Neural crest cell (in vitro differentiated cells): ENCODE measurements around the gene HMGCL. TPM values are rescaled to one million over a fixed set of nuclear protein-coding genes. Genes with fewer than 3 reads are reported as not detected.
"Not testable (repeated sequence)": the region's sequence is repeated elsewhere in the genome, so short reads cannot be mapped to it uniquely, and the experiment has no call there.

Source experiments
- DNase-seq: peaks from one replicate; pipeline ENCODE4 v3.0.0; 2021; ENCODE audit warnings: low read depth, mixed read lengths, low spot score
- H3K27ac Mint-ChIP-seq: one replicate; pipeline ENCODE4 v1.8.0; 2021; ENCODE audit warnings: mild to moderate bottlenecking, mixed read lengths; ENCODE audit not compliant: unreplicated experiment
- H3K27me3 Mint-ChIP-seq: 2 replicates; pipeline ENCODE4 v1.8.0; 2021; ENCODE audit warnings: low read depth, mild to moderate bottlenecking, mixed read lengths
- H3K36me3 Mint-ChIP-seq: 2 replicates; pipeline ENCODE4 v1.8.0; 2021; ENCODE audit warnings: low read depth, mild to moderate bottlenecking, mixed read lengths
- H3K4me1 Mint-ChIP-seq: 2 replicates; pipeline ENCODE4 v1.8.0; 2021; ENCODE audit warnings: mixed read lengths
- H3K4me3 Mint-ChIP-seq: one replicate; pipeline ENCODE4 v1.8.0; 2021; ENCODE audit warnings: mild to moderate bottlenecking, mixed read lengths
- H3K9me3 Mint-ChIP-seq: 2 replicates; pipeline ENCODE4 v1.8.0; 2021; ENCODE audit warnings: mixed read lengths
- total RNA-seq: library from RNA; stranded (reverse); gene quantifications from 2 replicates; pipeline ENCODE4 v1.2.1, GENCODE V29; 2021
- TF ChIP-seq, protein P1 (sequence below): fragments of 200-600 bp; sonication (generic); conservative IDR thresholded peaks from 2 replicates; pipeline ENCODE4 v1.5.0; 2021; ENCODE audit warnings: antibody characterized with exemption, mild to moderate bottlenecking

Gene HMGCL
- total RNA-seq, 1 donor from 2014 or later: 17.4 TPM

DNA sequence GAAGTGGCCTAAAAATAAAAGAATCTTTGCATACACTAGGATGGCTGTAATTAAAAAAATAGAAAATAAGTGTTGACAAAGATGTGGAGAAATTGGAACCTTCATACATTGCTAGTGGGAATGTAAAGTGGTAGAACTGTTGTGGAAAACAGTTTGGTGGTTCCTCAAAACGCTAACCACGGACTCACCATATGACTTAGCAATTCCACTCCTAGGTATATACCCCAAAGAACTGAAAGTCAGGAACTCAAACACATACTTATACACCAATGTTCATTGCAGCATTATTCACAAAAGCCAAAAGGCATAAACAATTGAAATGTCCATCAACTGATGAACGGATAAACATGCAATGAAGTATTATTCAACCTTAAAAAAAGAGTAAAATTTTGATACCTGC is 10.8 kb upstream of the HMGCL start:
- no peak overlapping the region for H3K27ac Mint-ChIP-seq

DNA sequence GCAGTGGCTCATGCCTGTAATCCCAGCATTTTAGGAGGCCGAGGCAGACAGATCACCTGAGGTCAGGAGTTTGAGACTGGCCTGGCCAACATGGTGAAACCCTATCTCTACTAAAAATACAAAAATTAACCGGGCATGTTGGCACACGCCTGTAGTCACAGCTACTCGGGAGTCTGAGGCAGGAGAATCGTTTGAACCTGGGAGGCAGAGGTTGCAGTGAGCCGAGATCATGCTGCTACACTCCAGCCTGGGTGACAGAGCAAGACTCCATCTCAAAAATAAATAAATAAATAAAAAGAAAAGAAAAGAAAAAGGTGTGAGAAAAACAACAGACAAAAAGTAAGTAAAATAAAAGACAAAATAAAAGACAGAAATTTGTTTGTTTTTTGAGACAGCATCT is 8.9 kb upstream of the HMGCL start:
- peaks cover 38% of the 10 kb centered on the region for H3K27me3 Mint-ChIP-seq
- peaks cover 11% of the 10 kb centered on the region for H3K4me1 Mint-ChIP-seq
- not testable (repeated sequence) for H3K27ac Mint-ChIP-seq, H3K9me3 Mint-ChIP-seq, H3K4me3 Mint-ChIP-seq, DNase-seq, H3K36me3 Mint-ChIP-seq

More for the DNA sequence above, 10.8 kb upstream of the HMGCL start:
- H3K9me3 Mint-ChIP-seq: no peaks in the 10 kb centered on the region
- no peaks in the 10 kb centered on the region for H3K36me3 Mint-ChIP-seq
- H3K4me1 Mint-ChIP-seq: peaks cover 11% of the 10 kb centered on the region
- peaks cover 38% of the 10 kb centered on the region for H3K27me3 Mint-ChIP-seq
- no peak overlapping the region for H3K4me3 Mint-ChIP-seq
- DNase-seq: no peak
- TF ChIP-seq, protein P1, sequence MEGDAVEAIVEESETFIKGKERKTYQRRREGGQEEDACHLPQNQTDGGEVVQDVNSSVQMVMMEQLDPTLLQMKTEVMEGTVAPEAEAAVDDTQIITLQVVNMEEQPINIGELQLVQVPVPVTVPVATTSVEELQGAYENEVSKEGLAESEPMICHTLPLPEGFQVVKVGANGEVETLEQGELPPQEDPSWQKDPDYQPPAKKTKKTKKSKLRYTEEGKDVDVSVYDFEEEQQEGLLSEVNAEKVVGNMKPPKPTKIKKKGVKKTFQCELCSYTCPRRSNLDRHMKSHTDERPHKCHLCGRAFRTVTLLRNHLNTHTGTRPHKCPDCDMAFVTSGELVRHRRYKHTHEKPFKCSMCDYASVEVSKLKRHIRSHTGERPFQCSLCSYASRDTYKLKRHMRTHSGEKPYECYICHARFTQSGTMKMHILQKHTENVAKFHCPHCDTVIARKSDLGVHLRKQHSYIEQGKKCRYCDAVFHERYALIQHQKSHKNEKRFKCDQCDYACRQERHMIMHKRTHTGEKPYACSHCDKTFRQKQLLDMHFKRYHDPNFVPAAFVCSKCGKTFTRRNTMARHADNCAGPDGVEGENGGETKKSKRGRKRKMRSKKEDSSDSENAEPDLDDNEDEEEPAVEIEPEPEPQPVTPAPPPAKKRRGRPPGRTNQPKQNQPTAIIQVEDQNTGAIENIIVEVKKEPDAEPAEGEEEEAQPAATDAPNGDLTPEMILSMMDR: no peak

DNA sequence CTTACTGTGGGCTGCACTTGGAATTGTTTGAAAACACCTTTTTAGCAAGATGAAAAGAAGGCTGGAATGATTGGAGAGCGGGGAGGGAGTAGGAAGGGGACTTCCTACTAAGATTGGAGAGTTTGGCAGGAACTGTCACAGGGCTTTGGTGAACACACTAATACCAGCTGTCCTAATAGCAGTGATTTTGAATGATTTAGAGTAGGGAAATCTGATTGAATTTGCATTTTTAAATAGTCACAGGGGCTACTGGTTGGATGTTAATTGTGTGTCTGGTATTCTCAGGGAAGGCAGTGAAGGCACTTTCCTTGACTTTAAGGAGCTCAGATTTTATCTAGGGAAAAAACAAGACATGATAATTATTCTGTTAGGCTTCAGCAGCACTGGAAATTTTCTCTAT is 2.5 kb upstream of the HMGCL start:
- H3K4me3 Mint-ChIP-seq: peak overlapping the region; percentile 58
- H3K36me3 Mint-ChIP-seq: no peaks in the 10 kb centered on the region
- TF ChIP-seq, protein P1: no peak

DNA sequence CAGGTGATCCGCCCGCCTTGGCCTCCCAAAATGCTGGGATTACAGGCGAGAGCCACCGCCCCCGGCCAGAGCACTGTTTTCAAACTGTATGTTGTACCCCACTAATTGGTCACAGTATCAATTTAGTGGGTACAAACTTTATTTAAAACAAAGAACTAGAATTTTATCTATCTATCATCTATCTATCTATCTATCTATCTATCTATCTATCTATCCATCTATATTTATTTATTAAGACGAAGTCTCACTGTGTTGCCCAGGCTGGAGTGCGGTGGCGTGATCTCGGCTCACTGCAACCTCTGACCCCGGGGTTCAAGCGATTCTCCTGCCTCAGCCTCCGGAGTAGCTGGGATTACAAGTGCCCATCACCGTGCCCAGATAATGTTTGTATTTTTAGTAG is 1.4 kb upstream of the HMGCL start:
- H3K27ac Mint-ChIP-seq, H3K27me3 Mint-ChIP-seq, H3K36me3 Mint-ChIP-seq, H3K9me3 Mint-ChIP-seq, DNase-seq: not testable (repeated sequence)
- Mint-ChIP-seq H3K4me1 (peaks cover 24% of the 10 kb centered on the region), H3K4me3 (peak overlapping the region; percentile 59)

More for the DNA sequence above, 2.5 kb upstream of the HMGCL start:
- Mint-ChIP-seq H3K9me3 (no peaks in the 10 kb centered on the region), H3K4me1 (peaks cover 24% of the 10 kb centered on the region), H3K27ac (no peak overlapping the region), H3K27me3 (peaks cover 14% of the 10 kb centered on the region)
- DNase-seq: no peak

DNA sequence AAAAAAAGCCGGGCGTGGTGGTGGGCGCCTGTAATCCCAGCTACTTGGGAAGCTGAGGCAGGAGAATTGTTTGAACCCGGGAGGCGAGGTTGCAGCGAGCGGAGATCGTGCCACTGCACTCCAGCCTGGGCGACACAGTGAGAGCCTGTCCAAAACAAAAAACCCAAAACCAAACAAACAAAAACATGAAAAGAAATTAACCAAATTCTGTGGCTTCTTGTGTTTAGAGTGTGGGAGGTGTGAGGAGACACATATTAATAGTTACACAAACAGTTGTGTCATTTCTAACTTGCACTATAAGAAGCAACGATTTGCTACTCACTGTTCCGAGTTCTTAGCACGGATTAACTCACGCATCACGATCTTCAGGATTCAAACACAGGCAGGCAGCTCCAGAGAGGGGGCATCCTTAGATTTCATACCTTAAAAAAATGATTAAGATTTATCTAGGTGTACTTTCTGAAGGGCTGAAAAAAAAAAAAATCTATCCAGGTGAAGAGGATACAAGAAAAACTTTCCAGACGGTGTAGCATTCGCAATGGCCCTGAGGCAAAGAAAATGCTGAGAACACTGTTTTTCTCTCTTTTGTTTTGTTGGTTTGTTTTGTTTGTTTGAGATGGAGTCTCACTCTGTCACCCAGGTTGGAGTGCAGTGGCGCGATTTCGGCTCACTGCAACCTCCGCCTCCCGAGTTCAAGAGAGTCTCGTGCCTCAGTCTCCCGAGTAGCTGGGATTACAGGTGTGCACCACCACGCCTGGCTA is 713 bp upstream of the HMGCL start:
- Mint-ChIP-seq H3K27me3 (peaks cover 5% of the 10 kb centered on the region), H3K4me3 (peak overlapping the region; percentile 98), H3K4me1 (peaks cover 24% of the 10 kb centered on the region), H3K36me3 (no peaks in the 10 kb centered on the region), H3K27ac (no peak overlapping the region), H3K9me3 (no peaks in the 10 kb centered on the region)
- TF ChIP-seq, protein P1: no peak
- DNase-seq: no peak

DNA sequence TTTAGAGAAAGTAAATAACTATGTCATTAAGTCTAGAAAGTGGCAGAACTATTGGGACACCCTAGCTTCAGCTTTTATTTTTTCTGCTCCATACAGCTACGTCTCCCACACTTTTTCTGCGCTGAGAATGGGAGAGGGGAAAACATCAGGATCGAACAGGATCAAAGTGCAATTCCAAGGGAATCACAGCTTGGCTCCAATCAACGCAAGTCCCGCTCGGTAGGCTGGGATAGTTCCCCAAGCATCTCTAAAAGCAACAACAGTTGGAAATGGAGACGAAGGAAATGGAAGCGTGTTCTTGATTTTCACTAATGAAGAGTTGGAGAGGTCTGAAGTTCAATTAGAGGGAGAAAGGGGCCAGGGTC is 536 bp downstream of the HMGCL start:
- Mint-ChIP-seq H3K4me1 (peaks cover 24% of the 10 kb centered on the region), H3K36me3 (no peaks in the 10 kb centered on the region), H3K9me3 (no peaks in the 10 kb centered on the region), H3K4me3 (peak overlapping the region; percentile 98), H3K27me3 (no peaks in the 10 kb centered on the region), H3K27ac (peak overlapping the region; percentile 99)
- DNase-seq: no peak
- TF ChIP-seq, protein P1: no peak
